Measurements from ENCODE around the gene NKX2-8.

Gene NKX2-8

GRCh38 chr14:36579573-36580140 is 2.8 kb downstream of the NKX2-8 start:
- no peak for DNase-seq (ENCODE audit: low read depth in 1 of 2, low spot score in 1 of 2)

GRCh38 chr14:36579001-36579555 is 3.3 kb downstream of the NKX2-8 start:
- Histone ChIP-seq H3K27ac (replicated peaks) (no peak overlapping the region), H3K4me3 (replicated peaks; ENCODE audit: insufficient read depth, low read length) (no peak overlapping the region), H3K27me3 (ENCODE audit: insufficient read depth, poor library complexity, severe bottlenecking) (peaks cover 51% of the 10 kb centered on the region)
- no peak for DNase-seq (ENCODE audit: low read depth in 1 of 2, low spot score in 1 of 2)
- TF ChIP-seq REST (IDR thresholded peaks at IDR 0.05; ENCODE audit: insufficient replicate concordance, low read depth) (no peak), GABPA (IDR thresholded peaks at IDR 0.05; ENCODE audit: low read depth) (no peak), POLR2AphosphoS5 (IDR thresholded peaks at IDR 0.05; ENCODE audit: low read depth) (no peak), CTCF (IDR thresholded peaks at IDR 0.05; ENCODE audit: insufficient read depth, low read length) (no peak), SPI1 (IDR thresholded peaks at IDR 0.05; ENCODE audit: borderline replicate concordance, low read depth) (no peak)

More at GRCh38 chr14:36579573-36580140, 2.8 kb downstream of the NKX2-8 start:
- no peak for TF ChIP-seq POLR2AphosphoS5 (IDR thresholded peaks at IDR 0.05; ENCODE audit: low read depth)
- no peak for TF ChIP-seq REST (IDR thresholded peaks at IDR 0.05; ENCODE audit: insufficient replicate concordance, low read depth)
- TF ChIP-seq SPI1 (IDR thresholded peaks at IDR 0.05; ENCODE audit: borderline replicate concordance, low read depth), result no peak
- no peak for TF ChIP-seq GABPA (IDR thresholded peaks at IDR 0.05; ENCODE audit: low read depth)
- no peak for TF ChIP-seq CTCF (IDR thresholded peaks at IDR 0.05; ENCODE audit: insufficient read depth, low read length)
- Histone ChIP-seq H3K4me3 (replicated peaks; ENCODE audit: insufficient read depth, low read length) (no peak overlapping the region), H3K27ac (replicated peaks) (no peak overlapping the region), H3K27me3 (ENCODE audit: insufficient read depth, poor library complexity, severe bottlenecking) (peaks cover 56% of the 10 kb centered on the region)

GRCh38 chr14:36570065-36570464 is 12.3 kb downstream of the NKX2-8 start:
- DNase-seq (ENCODE audit: low read depth in 1 of 2, low spot score in 1 of 2), result no peak
- Histone ChIP-seq H3K4me3 (replicated peaks; ENCODE audit: insufficient read depth, low read length) (no peak overlapping the region), H3K27me3 (ENCODE audit: insufficient read depth, poor library complexity, severe bottlenecking) (peaks cover 6% of the 10 kb centered on the region), H3K27ac (replicated peaks) (no peak overlapping the region)
- no peak for TF ChIP-seq CTCF (IDR thresholded peaks at IDR 0.05; ENCODE audit: insufficient read depth, low read length)
- no peak for TF ChIP-seq POLR2AphosphoS5 (IDR thresholded peaks at IDR 0.05; ENCODE audit: low read depth)
- no peak for TF ChIP-seq REST (IDR thresholded peaks at IDR 0.05; ENCODE audit: insufficient replicate concordance, low read depth)
- no peak for TF ChIP-seq SPI1 (IDR thresholded peaks at IDR 0.05; ENCODE audit: borderline replicate concordance, low read depth)
- no peak for TF ChIP-seq GABPA (IDR thresholded peaks at IDR 0.05; ENCODE audit: low read depth)
